Activated CD4-positive, alpha-beta T cell treated with anti-CD3 and anti-CD28 coated beads, Interleukin-10, Interleukin-2, amounts not matched to agents 100 ng/mL and 50 ng/mL, durations not matched to agents 16 hours and 8 hours (primary cell): ENCODE measurements around the gene APBA2.
A peak's percentile ranks its signal among the peaks of the same experiment; 100 is the strongest.

Experiments
- DNase-seq: peaks from one replicate; pipeline ENCODE4 v3.0.0-alpha.2; 2020

The APBA2 gene

GRCh38 chr15:29128671-29129070 is 242.9 kb downstream of the APBA2 start:
- no peak for DNase-seq

GRCh38 chr15:29129221-29129620 is 243.4 kb downstream of the APBA2 start:
- no peak for DNase-seq

- DNase-seq = no peak
These were observed 244.2 kb downstream of the APBA2 start for GRCh38 chr15:29129926-29130325.

GRCh38 chr15:29130476-29130875 is 244.7 kb downstream of the APBA2 start:
- DNase-seq = no peak

GRCh38 chr15:29130951-29131839 is 245.4 kb downstream of the APBA2 start:
- no peak for DNase-seq

GRCh38 chr15:29131840-29132420 is 246.2 kb downstream of the APBA2 start:
- DNase-seq = no peak

GRCh38 chr15:29132735-29133181 is 247.0 kb downstream of the APBA2 start:
- DNase-seq = no peak

GRCh38 chr15:29133321-29133720 is 247.5 kb downstream of the APBA2 start:
- DNase-seq = no peak

- DNase-seq = no peak
These were observed 248.0 kb downstream of the APBA2 start for GRCh38 chr15:29133791-29134190.

GRCh38 chr15:29134239-29134638 is 248.5 kb downstream of the APBA2 start:
- no peak for DNase-seq

- DNase-seq = no peak
These were observed 249.0 kb downstream of the APBA2 start for GRCh38 chr15:29134641-29135308.

GRCh38 chr15:29135309-29135657 is 249.5 kb downstream of the APBA2 start:
- no peak for DNase-seq

GRCh38 chr15:29135702-29136646 is 250.2 kb downstream of the APBA2 start:
- no peak for DNase-seq

GRCh38 chr15:29138260-29138659 is 252.5 kb downstream of the APBA2 start:
- DNase-seq = no peak

GRCh38 chr15:29139072-29139471 is 253.3 kb downstream of the APBA2 start:
- no peak for DNase-seq

- DNase-seq = peak; percentile 69
These were observed 254.0 kb downstream of the APBA2 start for GRCh38 chr15:29139540-29140459.

- DNase-seq = no peak
These were observed 254.9 kb downstream of the APBA2 start for GRCh38 chr15:29140475-29141307.

- no peak for DNase-seq
These were observed 255.7 kb downstream of the APBA2 start for GRCh38 chr15:29141308-29142128.

- DNase-seq = no peak
These were observed 256.5 kb downstream of the APBA2 start for GRCh38 chr15:29142129-29142747.
